Neural cell (in vitro differentiated cells): ENCODE data around the gene NRBP1. TPM values are rescaled to one million over a fixed set of nuclear protein-coding genes. Genes with fewer than 3 reads are reported as not detected.

Experiments
- H2AFZ ChIP-seq: fragments of 200-600, 300-800 bp; sonication (generic), shearing (Covaris generic); 2 replicates; pipeline ENCODE4 v1.6.0; 2014; ENCODE audit warnings: low read depth, mild to moderate bottlenecking, antibody characterized with exemption, low read length, moderate library complexity
- H3F3A ChIP-seq: fragments of 200-600 bp; shearing (Covaris generic); 2 replicates; pipeline ENCODE4 v1.6.1; 2016; ENCODE audit warnings: mild to moderate bottlenecking, moderate library complexity, mixed read lengths, antibody characterized with exemption, low read length; ENCODE audit not compliant: insufficient read depth, poor library complexity, severe bottlenecking
- H3K27ac ChIP-seq: fragments of 200-600, 300-800 bp; sonication (generic), shearing (Covaris generic); 2 replicates; pipeline ENCODE4 v1.5.1; 2014; ENCODE audit warnings: mild to moderate bottlenecking, low read length, moderate library complexity
- H3K27me3 ChIP-seq: fragments of 300-800, 200-600 bp; sonication (generic), shearing (Covaris generic); 2 replicates; pipeline ENCODE4 v1.6.0; 2014; ENCODE audit warnings: mild to moderate bottlenecking, low read depth, low read length, moderate library complexity; ENCODE audit not compliant: insufficient read depth
- H3K36me3 ChIP-seq: fragments of 300-800, 200-600 bp; sonication (generic), shearing (Covaris generic); 2 replicates; pipeline ENCODE4 v1.5.1; 2014; ENCODE audit warnings: mild to moderate bottlenecking, antibody characterized with exemption, low read length, moderate library complexity; ENCODE audit not compliant: insufficient read depth
- H3K4me2 ChIP-seq: fragments of 300-800, 200-600 bp; sonication (generic), shearing (Covaris generic); 2 replicates; pipeline ENCODE4 v1.6.0; 2014; ENCODE audit warnings: mild to moderate bottlenecking, low read length
- H3K4me3 ChIP-seq: fragments of 300-800, 200-600 bp; sonication (generic), shearing (Covaris generic); 2 replicates; pipeline ENCODE4 v1.5.1; 2014; ENCODE audit warnings: mild to moderate bottlenecking, low read length, moderate library complexity
- H3K79me2 ChIP-seq: fragments of 200-600 bp; shearing (Covaris generic); replicated peaks from 2 replicates; pipeline ENCODE4 v1.6.0; 2014; ENCODE audit warnings: mild to moderate bottlenecking, low read length, moderate library complexity; ENCODE audit not compliant: insufficient read depth
- H3K9ac ChIP-seq: fragments of 300-800, 200-600 bp; sonication (generic), shearing (Covaris generic); 2 replicates; pipeline ENCODE4 v1.6.1; 2016; ENCODE audit warnings: mild to moderate bottlenecking, low read length, mixed read lengths
- H3K9me2 ChIP-seq: fragments of 200-600 bp; shearing (Covaris generic); 2 replicates; pipeline ENCODE4 v1.6.1; 2016; ENCODE audit warnings: mild to moderate bottlenecking, low read length, mixed read lengths; ENCODE audit not compliant: insufficient read depth
- H3K9me3 ChIP-seq: fragments of 200-600, 300-800 bp; sonication (generic), shearing (Covaris generic); 2 replicates; pipeline ENCODE4 v1.6.1; 2016; ENCODE audit warnings: mild to moderate bottlenecking, mixed run types, low read length, moderate library complexity, mixed read lengths
- H4K20me1 ChIP-seq: fragments of 200-600 bp; shearing (Covaris generic); 2 replicates; pipeline ENCODE4 v1.6.1; 2016; ENCODE audit warnings: mild to moderate bottlenecking, mixed run types; ENCODE audit not compliant: insufficient read depth
- CTCF ChIP-seq: fragments of 450-650 bp; IDR thresholded peaks from 2 replicates; pipeline ENCODE4 v1.5.1; 2014; ENCODE audit warnings: antibody characterized with exemption, mild to moderate bottlenecking, moderate library complexity; ENCODE audit not compliant: poor library complexity, severe bottlenecking
- EP300 ChIP-seq: fragments of 450-650 bp; conservative IDR thresholded peaks from 2 replicates; pipeline ENCODE4 v1.6.1; 2014; ENCODE audit warnings: antibody characterized with exemption, mild to moderate bottlenecking, moderate library complexity; ENCODE audit not compliant: poor library complexity, severe bottlenecking
- EZH2 ChIP-seq: fragments of 200-600, 300-800 bp; shearing (Covaris generic), sonication (generic); IDR thresholded peaks from 2 replicates; pipeline ENCODE4 v1.6.1; 2014; ENCODE audit warnings: antibody characterized with exemption, low read length, borderline replicate concordance, mild to moderate bottlenecking; ENCODE audit not compliant: insufficient read depth, poor library complexity, severe bottlenecking
- MXI1 ChIP-seq: fragments of 450-650 bp; conservative IDR thresholded peaks from 2 replicates; pipeline ENCODE4 v1.6.1; 2014; ENCODE audit warnings: antibody characterized with exemption, mild to moderate bottlenecking; ENCODE audit not compliant: poor library complexity, severe bottlenecking
- POLR2AphosphoS5 ChIP-seq: IDR thresholded peaks from 2 replicates; pipeline ENCODE4 v1.6.1; 2012
- RAD21 ChIP-seq: fragments of 450-650 bp; conservative IDR thresholded peaks from 2 replicates; pipeline ENCODE4 v1.6.1; 2014; ENCODE audit warnings: antibody characterized with exemption, mild to moderate bottlenecking, moderate library complexity
- REST ChIP-seq: IDR thresholded peaks from 2 replicates; pipeline ENCODE4 v1.6.1; 2012; ENCODE audit warnings: borderline replicate concordance
- SMC3 ChIP-seq: fragments of 450-650 bp; conservative IDR thresholded peaks from 2 replicates; pipeline ENCODE4 v1.6.1; 2014; ENCODE audit warnings: antibody characterized with exemption, mild to moderate bottlenecking, moderate library complexity; ENCODE audit not compliant: poor library complexity
- TAF1 ChIP-seq: IDR thresholded peaks from 2 replicates; pipeline ENCODE4 v1.6.1; 2012; ENCODE audit warnings: low read depth
- polyA plus RNA-seq: library from polyadenylated mRNA; depleted of rRNA; stranded (reverse); fragments of >200 nt; gene quantifications from 2 replicates; pipeline ENCODE4 v1.2.3, GENCODE V29; 2014

NRBP1 gene
- polyA plus RNA-seq, 1 donor from 2014 or later: 115 TPM

GRCh38 chr2:27446057-27446456 is 17.6 kb downstream of the NRBP1 start:
- H3K9ac ChIP-seq: no peak overlapping the region
- H2AFZ ChIP-seq: no peak overlapping the region
- no peak overlapping the region for H3K4me3 ChIP-seq
- no peaks in the 10 kb centered on the region for H4K20me1 ChIP-seq
- no peak overlapping the region for H3K27ac ChIP-seq
- no peak overlapping the region for H3K4me2 ChIP-seq
- no peaks in the 10 kb centered on the region for H3K9me2 ChIP-seq
- no peaks in the 10 kb centered on the region for H3K79me2 ChIP-seq
- no peaks in the 10 kb centered on the region for H3K36me3 ChIP-seq
- no peaks in the 10 kb centered on the region for H3F3A ChIP-seq
- no peaks in the 10 kb centered on the region for H3K27me3 ChIP-seq
- no peaks in the 10 kb centered on the region for H3K9me3 ChIP-seq
- TF ChIP-seq REST: no peak
- TF ChIP-seq MXI1: no peak
- no peak for TF ChIP-seq TAF1
- no peak for TF ChIP-seq RAD21
- no peak for TF ChIP-seq CTCF
- TF ChIP-seq EZH2: no peak
- no peak for TF ChIP-seq POLR2AphosphoS5
- no peak for TF ChIP-seq EP300
- TF ChIP-seq SMC3: no peak

GRCh38 chr2:27448381-27448780 is 19.9 kb downstream of the NRBP1 start:
- no peaks in the 10 kb centered on the region for H3K27me3 ChIP-seq
- no peaks in the 10 kb centered on the region for H3K9me3 ChIP-seq
- no peak overlapping the region for H3K27ac ChIP-seq
- H2AFZ ChIP-seq: no peak overlapping the region
- H3K36me3 ChIP-seq: no peaks in the 10 kb centered on the region
- no peak for TF ChIP-seq REST
- H3K4me3 ChIP-seq: no peak overlapping the region
- no peaks in the 10 kb centered on the region for H3K9me2 ChIP-seq
- H3F3A ChIP-seq: no peaks in the 10 kb centered on the region
- no peak overlapping the region for H3K4me2 ChIP-seq
- no peaks in the 10 kb centered on the region for H3K79me2 ChIP-seq
- no peaks in the 10 kb centered on the region for H4K20me1 ChIP-seq
- no peak overlapping the region for H3K9ac ChIP-seq
